Memory B cell (primary cell): ENCODE measurements around the gene IGF2BP3.
"Not testable (repeated sequence)": the region's sequence is repeated elsewhere in the genome, so short reads cannot be mapped to it uniquely, and the experiment has no call there.

Experiments used
- ATAC-seq: fragments of 150-1000 bp; cut with Tn5 transposase; 2 replicates; pipeline ENCODE4 v1.10.0; 2021; ENCODE audit warnings: low read depth, mild to moderate bottlenecking, moderate library complexity
- DNase-seq, 2 donors: peaks; one replicate each; pipeline ENCODE4 v3.0.0; 2022; ENCODE audit warnings: low spot score in 2 of 2
- H3K27ac Mint-ChIP-seq: one replicate; pipeline ENCODE4 v1.8.0; 2022; ENCODE audit warnings: mild to moderate bottlenecking, moderate library complexity, mixed read lengths
- H3K27me3 Mint-ChIP-seq: one replicate; pipeline ENCODE4 v1.8.0; 2022; ENCODE audit warnings: mixed read lengths
- H3K36me3 Mint-ChIP-seq: one replicate; pipeline ENCODE4 v1.8.0; 2022; ENCODE audit warnings: mild to moderate bottlenecking, mixed read lengths
- H3K4me1 Mint-ChIP-seq: one replicate; pipeline ENCODE4 v1.8.0; 2022; ENCODE audit warnings: mixed read lengths
- H3K4me3 Mint-ChIP-seq: one replicate; pipeline ENCODE4 v1.8.0; 2022; ENCODE audit warnings: mild to moderate bottlenecking, moderate library complexity, mixed read lengths
- H3K9me3 Mint-ChIP-seq: one replicate; pipeline ENCODE4 v1.8.0; 2022; ENCODE audit warnings: mixed read lengths

Gene IGF2BP3

GRCh38 chr7:23422909-23423308 is 47.4 kb downstream of the IGF2BP3 start:
- no peak overlapping the region for H3K4me3 Mint-ChIP-seq
- H3K4me1 Mint-ChIP-seq: no peaks in the 10 kb centered on the region
- DNase-seq (no peak), ATAC-seq (no peak)
- H3K27ac Mint-ChIP-seq: no peak overlapping the region
- H3K27me3 Mint-ChIP-seq: peaks cover 4% of the 10 kb centered on the region
- no peaks in the 10 kb centered on the region for H3K36me3 Mint-ChIP-seq
- no peaks in the 10 kb centered on the region for H3K9me3 Mint-ChIP-seq

DNA sequence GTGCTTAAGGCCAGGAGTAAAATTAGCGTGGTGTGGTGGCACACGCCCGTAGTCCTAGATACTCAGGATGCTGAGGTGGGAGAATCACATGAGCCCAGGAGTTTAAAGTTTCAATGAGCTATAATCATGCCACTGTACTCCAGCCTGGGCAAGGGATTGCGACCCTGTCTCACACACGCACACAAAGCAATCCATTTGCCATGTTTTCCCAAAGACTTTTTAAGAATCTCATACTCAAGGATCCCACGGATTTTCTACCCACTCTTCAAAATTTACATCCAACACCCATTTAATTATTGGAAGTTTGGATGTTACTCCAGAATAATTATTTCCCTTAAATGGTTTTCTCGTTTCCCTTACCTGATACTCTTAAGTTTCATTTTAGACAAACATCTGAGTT is 47.9 kb downstream of the IGF2BP3 start:
- DNase-seq (no peak), ATAC-seq (no peak)
- H3K27ac Mint-ChIP-seq: no peak overlapping the region
- no peak overlapping the region for H3K4me3 Mint-ChIP-seq
- no peaks in the 10 kb centered on the region for H3K4me1 Mint-ChIP-seq
- no peaks in the 10 kb centered on the region for H3K9me3 Mint-ChIP-seq
- no peaks in the 10 kb centered on the region for H3K36me3 Mint-ChIP-seq
- H3K27me3 Mint-ChIP-seq: peaks cover 4% of the 10 kb centered on the region

DNA sequence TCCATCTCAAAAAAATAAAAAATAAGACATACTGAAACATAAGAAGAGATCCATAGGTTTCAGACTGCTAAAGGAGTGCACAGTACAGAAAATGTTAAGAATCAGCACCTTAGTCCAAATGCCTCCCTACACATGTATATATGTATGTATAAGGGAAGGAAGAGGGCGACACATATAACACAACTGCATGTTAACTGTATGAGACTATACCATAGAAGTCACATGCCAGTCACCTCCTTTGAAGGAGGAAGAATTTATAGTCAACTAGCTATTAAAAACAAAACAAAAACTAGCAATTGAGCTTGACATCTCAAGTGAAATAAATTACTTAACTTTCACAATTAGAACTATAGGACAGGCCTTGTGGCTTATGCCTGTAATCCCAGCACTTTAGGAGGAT is 50.4 kb downstream of the IGF2BP3 start:
- no peaks in the 10 kb centered on the region for H3K9me3 Mint-ChIP-seq
- H3K4me1 Mint-ChIP-seq: no peaks in the 10 kb centered on the region
- H3K4me3 Mint-ChIP-seq: no peak overlapping the region
- ATAC-seq: no peak
- no peak overlapping the region for H3K27ac Mint-ChIP-seq
- H3K27me3 Mint-ChIP-seq: peaks cover 3% of the 10 kb centered on the region
- no peaks in the 10 kb centered on the region for H3K36me3 Mint-ChIP-seq
- DNase-seq: no peak

- Mint-ChIP-seq H3K4me1 (no peaks in the 10 kb centered on the region), H3K4me3 (no peak overlapping the region), H3K9me3 (no peaks in the 10 kb centered on the region), H3K27me3 (peaks cover 6% of the 10 kb centered on the region), H3K36me3 (no peaks in the 10 kb centered on the region), H3K27ac (no peak overlapping the region)
- DNase-seq (no peak), ATAC-seq (no peak)
Observed at GRCh38 chr7:23419160-23419559, 51.1 kb downstream of the IGF2BP3 start.

DNA sequence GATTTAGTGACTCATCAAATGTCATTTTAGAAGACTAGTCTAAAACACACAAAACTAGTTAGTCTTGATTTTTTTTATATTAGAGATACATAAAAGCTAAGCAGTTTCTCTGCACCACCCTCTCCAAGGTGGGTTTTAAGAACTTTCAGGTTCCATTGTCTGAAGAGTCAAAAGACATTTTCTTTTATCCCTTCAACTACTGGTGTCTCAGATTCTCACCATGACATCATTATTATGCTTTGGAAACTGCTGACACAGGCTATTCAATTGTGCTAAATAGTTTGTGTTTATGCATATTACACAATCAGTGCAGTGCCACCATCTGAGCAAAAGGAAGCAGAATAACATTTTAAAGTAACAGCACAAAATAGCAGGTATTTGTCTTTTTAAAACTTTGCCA is 52.2 kb downstream of the IGF2BP3 start:
- no peak for ATAC-seq
- Mint-ChIP-seq H3K9me3 (no peaks in the 10 kb centered on the region), H3K4me1 (no peaks in the 10 kb centered on the region), H3K36me3 (no peaks in the 10 kb centered on the region), H3K27me3 (peaks cover 6% of the 10 kb centered on the region), H3K27ac (no peak overlapping the region), H3K4me3 (no peak overlapping the region)
- no peak for DNase-seq

DNA sequence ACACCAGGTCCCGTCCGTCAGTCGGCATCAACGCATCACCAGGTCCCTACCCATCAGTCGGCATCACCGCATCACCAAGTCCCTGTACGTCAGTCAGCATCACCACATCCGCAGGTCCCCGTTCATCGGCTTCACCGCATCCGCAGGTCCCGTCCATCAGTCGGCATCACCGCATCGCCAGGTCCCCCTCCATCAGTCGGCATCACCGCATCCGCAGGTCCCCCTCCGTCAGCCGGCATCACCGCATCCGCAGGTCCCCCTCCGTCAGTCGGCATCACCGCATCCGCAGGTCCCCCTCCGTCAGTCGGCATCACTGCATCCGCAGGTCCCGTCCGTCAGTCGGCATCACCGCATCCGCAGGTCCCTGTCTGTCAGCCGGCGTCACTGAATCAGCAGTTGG is 55.1 kb downstream of the IGF2BP3 start:
- no peak for DNase-seq
- H3K27me3 Mint-ChIP-seq: peaks cover 6% of the 10 kb centered on the region
- H3K36me3 Mint-ChIP-seq: no peaks in the 10 kb centered on the region
- no peak for ATAC-seq
- H3K4me1 Mint-ChIP-seq: peaks cover 14% of the 10 kb centered on the region
- H3K4me3 Mint-ChIP-seq: no peak overlapping the region
- H3K27ac Mint-ChIP-seq: no peak overlapping the region
- H3K9me3 Mint-ChIP-seq: no peaks in the 10 kb centered on the region

DNA sequence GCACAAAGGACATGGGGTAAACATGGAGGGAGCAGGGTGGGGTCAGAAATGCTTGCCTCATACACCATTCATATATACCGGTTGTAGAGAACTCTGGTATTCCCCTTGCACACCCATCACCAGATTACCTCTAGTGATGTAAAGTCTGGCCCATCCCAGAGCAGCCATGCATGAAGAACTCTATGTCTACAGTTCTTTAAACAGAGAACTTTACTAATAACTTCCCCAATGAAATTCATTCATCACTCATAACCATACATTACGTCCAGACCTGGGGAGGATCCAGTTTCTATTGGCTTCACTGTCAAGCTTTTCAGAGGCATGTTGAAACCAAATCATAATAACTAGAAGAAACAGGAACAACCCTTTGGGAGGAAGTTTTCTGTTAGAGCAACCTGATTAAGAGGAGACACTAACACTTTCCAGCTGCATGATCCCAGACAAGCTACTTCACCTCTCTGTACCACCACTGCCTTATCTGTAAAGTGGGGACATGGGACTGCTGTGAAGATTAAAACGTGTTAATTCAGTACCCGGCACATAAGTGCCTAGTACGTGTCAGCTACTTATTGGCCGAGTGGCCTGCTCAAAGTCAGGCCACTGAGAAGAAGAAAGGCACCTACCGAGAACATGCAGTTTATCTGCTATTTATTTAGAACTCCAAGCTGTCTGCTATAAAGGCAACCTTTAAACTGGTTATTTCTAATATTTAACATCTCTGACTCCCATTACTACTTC is 59.7 kb downstream of the IGF2BP3 start:
- no peaks in the 10 kb centered on the region for H3K9me3 Mint-ChIP-seq
- peaks cover 16% of the 10 kb centered on the region for H3K4me1 Mint-ChIP-seq
- DNase-seq (peak; percentile 32 to 53), ATAC-seq (peak; percentile 94)
- H3K4me3 Mint-ChIP-seq: no peak overlapping the region
- no peaks in the 10 kb centered on the region for H3K36me3 Mint-ChIP-seq
- H3K27me3 Mint-ChIP-seq: peaks cover 6% of the 10 kb centered on the region
- peak overlapping the region; percentile 83 for H3K27ac Mint-ChIP-seq

DNA sequence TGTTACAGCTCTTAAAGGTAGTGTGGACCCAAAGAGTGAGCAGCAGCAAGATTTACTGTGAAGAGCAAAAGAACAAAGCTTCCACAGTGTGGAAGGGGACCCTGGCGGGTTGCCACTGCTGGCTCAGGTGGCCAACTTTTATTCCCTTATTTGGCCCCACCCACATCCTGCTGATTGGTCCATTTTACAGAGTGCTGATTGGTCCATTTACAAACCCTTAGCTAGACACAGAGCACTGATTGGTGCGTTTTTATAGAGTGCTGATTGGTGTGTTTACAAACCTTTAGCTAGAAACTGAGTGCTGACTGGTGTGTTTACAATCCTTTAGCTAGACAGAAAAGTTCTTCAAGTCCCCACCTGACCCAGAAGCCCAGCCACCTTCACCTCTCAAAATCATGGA is 63.7 kb downstream of the IGF2BP3 start:
- ATAC-seq, H3K4me3 Mint-ChIP-seq, DNase-seq, H3K27ac Mint-ChIP-seq, H3K9me3 Mint-ChIP-seq, H3K36me3 Mint-ChIP-seq, H3K27me3 Mint-ChIP-seq: not testable (repeated sequence)
- H3K4me1 Mint-ChIP-seq: peaks cover 12% of the 10 kb centered on the region

- Mint-ChIP-seq H3K27ac (peak overlapping the region; percentile 17), H3K27me3 (peaks cover 2% of the 10 kb centered on the region), H3K4me1 (peaks cover 2% of the 10 kb centered on the region), H3K4me3 (no peak overlapping the region), H3K9me3 (no peaks in the 10 kb centered on the region), H3K36me3 (peaks cover 1% of the 10 kb centered on the region)
- DNase-seq (no peak), ATAC-seq (no peak)
Observed at GRCh38 chr7:23405240-23405618, 65.1 kb downstream of the IGF2BP3 start.

GRCh38 chr7:23404546-23405239 is 65.6 kb downstream of the IGF2BP3 start:
- no peaks in the 10 kb centered on the region for H3K9me3 Mint-ChIP-seq
- DNase-seq: no peak
- no peak overlapping the region for H3K27ac Mint-ChIP-seq
- H3K27me3 Mint-ChIP-seq: peaks cover 2% of the 10 kb centered on the region
- no peak overlapping the region for H3K4me3 Mint-ChIP-seq
- H3K4me1 Mint-ChIP-seq: no peaks in the 10 kb centered on the region
- peaks cover 1% of the 10 kb centered on the region for H3K36me3 Mint-ChIP-seq
- ATAC-seq: no peak

GRCh38 chr7:23403970-23404369 is 66.3 kb downstream of the IGF2BP3 start:
- Mint-ChIP-seq H3K4me1 (no peaks in the 10 kb centered on the region), H3K27me3 (peaks cover 2% of the 10 kb centered on the region), H3K36me3 (peaks cover 1% of the 10 kb centered on the region), H3K9me3 (no peaks in the 10 kb centered on the region), H3K27ac (no peak overlapping the region), H3K4me3 (no peak overlapping the region)
- DNase-seq (no peak), ATAC-seq (no peak)

GRCh38 chr7:23398090-23398489 is 72.2 kb downstream of the IGF2BP3 start:
- H3K36me3 Mint-ChIP-seq, H3K27me3 Mint-ChIP-seq, H3K27ac Mint-ChIP-seq, DNase-seq, ATAC-seq, H3K4me3 Mint-ChIP-seq, H3K4me1 Mint-ChIP-seq, H3K9me3 Mint-ChIP-seq: not testable (repeated sequence)

- Mint-ChIP-seq H3K36me3 (no peaks in the 10 kb centered on the region), H3K27me3 (peaks cover 2% of the 10 kb centered on the region), H3K4me3 (no peak overlapping the region), H3K27ac (no peak overlapping the region), H3K4me1 (no peaks in the 10 kb centered on the region), H3K9me3 (no peaks in the 10 kb centered on the region)
- no peak for DNase-seq
- no peak for ATAC-seq
Observed at GRCh38 chr7:23397241-23397640, 73.0 kb downstream of the IGF2BP3 start.

DNA sequence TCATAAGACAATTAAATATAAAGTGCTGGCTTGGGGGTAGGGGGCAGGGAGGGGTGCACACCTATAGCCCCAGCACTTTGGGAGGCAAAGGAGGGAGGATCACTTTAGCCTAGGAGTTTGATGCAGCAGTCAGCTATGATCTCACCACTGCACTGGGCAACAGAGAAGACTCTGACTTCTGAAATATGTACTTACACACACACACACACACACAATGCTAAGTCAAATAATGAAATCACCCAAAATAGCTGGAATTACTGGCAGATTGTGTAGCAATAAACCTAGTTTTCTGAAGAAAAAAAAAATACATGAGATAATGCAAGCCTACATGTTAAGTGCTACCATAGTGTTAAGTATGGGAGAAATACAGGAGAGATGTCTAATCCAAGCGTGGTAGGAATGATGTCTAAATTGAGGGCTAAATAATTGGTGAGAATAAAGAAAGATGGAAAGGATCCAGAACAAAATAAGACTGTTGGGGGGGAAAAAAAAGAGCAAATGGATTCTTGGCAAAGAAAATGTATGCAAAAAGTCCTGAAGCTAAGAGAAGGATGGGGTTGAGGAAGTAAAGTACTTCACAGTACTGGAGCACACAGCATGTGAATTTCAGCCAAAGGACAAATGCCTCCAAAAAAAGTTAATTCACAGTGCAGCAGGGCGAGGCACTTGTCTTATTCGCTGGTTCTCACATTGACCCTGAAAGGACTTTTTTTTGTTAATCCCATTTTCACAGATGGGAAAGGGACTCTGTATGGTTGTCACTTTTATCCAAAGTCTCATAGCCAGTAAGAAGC is 73.9 kb downstream of the IGF2BP3 start:
- Mint-ChIP-seq H3K36me3 (no peaks in the 10 kb centered on the region), H3K4me3 (no peak overlapping the region), H3K4me1 (no peaks in the 10 kb centered on the region), H3K27ac (no peak overlapping the region), H3K9me3 (no peaks in the 10 kb centered on the region), H3K27me3 (peaks cover 2% of the 10 kb centered on the region)
- ATAC-seq (no peak), DNase-seq (no peak)
